PC-3 (cell line): Measurements from ENCODE around the gene SPEF1. TPM values are rescaled to one million over a fixed set of nuclear protein-coding genes. Genes with fewer than 3 reads are reported as not detected.

Experiments
- ATAC-seq: fragments of 200-7000 bp; cut with Tn5 transposase; 2 replicates; pipeline ENCODE4 v1.9.1; 2020; ENCODE audit warnings: mild to moderate bottlenecking, moderate library complexity
- BruUV-seq: library from RNA; stranded (reverse); fragments of 400-500 nt; replicated peaks from 2 replicates; lab custom pipeline; 2021; lab: Mats Ljungman, UMichigan
- CTCF ChIA-PET: fragments of 300-600 bp; sonication (Branson Sonifier 250); formaldehyde crosslinking; loops from one replicate; lab custom pipeline; 2022; ENCODE audit warnings: antibody characterized with exemption; lab: Charles Lee
- POLR2A ChIA-PET: fragments of 300-600 bp; sonication (Branson Sonifier 250); formaldehyde crosslinking; loops from one replicate; lab custom pipeline; 2022; ENCODE audit warnings: antibody characterized with exemption; ENCODE audit not compliant: unreplicated experiment; lab: Charles Lee
- DNase-seq: peaks from one replicate; pipeline ENCODE4 v3.0.0-alpha.2; 2015
- H2AFZ ChIP-seq: fragments of 300-600 bp; sonication (generic); 2 replicates; pipeline ENCODE4 v1.6.0; 2016; ENCODE audit warnings: antibody characterized with exemption, low read length
- H3F3A ChIP-seq: fragments of 300-600 bp; sonication (generic); one replicate; pipeline ENCODE4 v1.6.0; 2017; ENCODE audit warnings: antibody characterized with exemption, low read length, control low read depth, mild to moderate bottlenecking; ENCODE audit not compliant: unreplicated experiment
- H3K27ac ChIP-seq: fragments of 300-600 bp; sonication (generic); 2 replicates; pipeline ENCODE4 v1.5.1; 2016; ENCODE audit warnings: mild to moderate bottlenecking, low read length
- H3K27me3 ChIP-seq: fragments of 300-600 bp; sonication (generic); 2 replicates; pipeline ENCODE4 v1.6.1; 2016; ENCODE audit warnings: low read length, mixed read lengths
- H3K36me3 ChIP-seq: fragments of 300-600 bp; sonication (generic); 2 replicates; pipeline ENCODE4 v1.6.1; 2016; ENCODE audit warnings: low read depth, mixed run types, low read length, mixed read lengths
- H3K4me1 ChIP-seq: fragments of 300-600 bp; sonication (generic); 2 replicates; pipeline ENCODE4 v1.5.1; 2016; ENCODE audit warnings: low read length; ENCODE audit not compliant: insufficient read depth
- H3K4me2 ChIP-seq: fragments of 300-600 bp; sonication (generic); 2 replicates; pipeline ENCODE4 v1.6.0; 2016; ENCODE audit warnings: low read length
- H3K4me3 ChIP-seq: fragments of 300-600 bp; sonication (generic); 2 replicates; pipeline ENCODE4 v1.5.1; 2016; ENCODE audit warnings: mild to moderate bottlenecking, low read length, mixed read lengths
- H3K79me2 ChIP-seq: fragments of 300-600 bp; sonication (generic); 2 replicates; pipeline ENCODE4 v1.6.1; 2017; ENCODE audit warnings: low read length, mixed read lengths
- H3K9ac ChIP-seq: fragments of 300-600 bp; sonication (generic); 2 replicates; pipeline ENCODE4 v1.6.0; 2016; ENCODE audit warnings: mild to moderate bottlenecking, low read length
- H3K9me2 ChIP-seq: fragments of 300-600 bp; sonication (generic); replicated peaks from 2 replicates; pipeline ENCODE4 v1.6.1; 2016; ENCODE audit warnings: mixed run types, low read length, mixed read lengths
- H3K9me3 ChIP-seq: fragments of 300-600 bp; sonication (generic); 2 replicates; pipeline ENCODE4 v1.6.1; 2016; ENCODE audit warnings: low read length, mixed read lengths
- H4K20me1 ChIP-seq: fragments of 300-600 bp; sonication (generic); 2 replicates; pipeline ENCODE4 v1.6.1; 2016; ENCODE audit warnings: low read length, mixed read lengths
- CTCF ChIP-seq: fragments of 300-600 bp; sonication (generic); conservative IDR thresholded peaks from 2 replicates; pipeline ENCODE4 v1.5.1; 2017; ENCODE audit warnings: antibody characterized with exemption, low read depth, mild to moderate bottlenecking, low read length
- EZH2 ChIP-seq: fragments of 300-600 bp; sonication (generic); IDR thresholded peaks from one replicate; pipeline ENCODE4 v1.6.1; 2017; ENCODE audit warnings: antibody characterized with exemption, mild to moderate bottlenecking, low read length; ENCODE audit not compliant: unreplicated experiment
- EZH2phosphoT487 ChIP-seq: fragments of 300-600 bp; sonication (generic); IDR thresholded peaks from 2 replicates; pipeline ENCODE4 v1.6.1; 2018; ENCODE audit warnings: mild to moderate bottlenecking, antibody characterized with exemption, low read length, borderline replicate concordance
- intact Hi-C: fragments of 100-400 bp; cut with micrococcal nuclease; formaldehyde crosslinking; loops from 2 replicates; pipeline ENCODE4 v1.9.0; 2023
- total RNA-seq: library from RNA; depleted of rRNA; stranded (reverse); fragments of >200 nt; gene quantifications from 2 replicates; pipeline ENCODE4 v1.2.3, GENCODE V29; 2014

SPEF1 gene
- total RNA-seq, 1 experiment from 2014 or later, result 2.0 TPM

GRCh38 chr20:3811467-3812258 is 30.4 kb upstream of the SPEF1 start:
- DNase-seq (peak; percentile 99), ATAC-seq (peak; percentile 50)
- Histone ChIP-seq H3K4me3 (peak overlapping the region; percentile 67), H3K4me2 (peak overlapping the region; percentile 87), H3K9me3 (no peaks in the 10 kb centered on the region), H3K9me2 (no peaks in the 10 kb centered on the region), H3K36me3 (no peaks in the 10 kb centered on the region), H2AFZ (no peak overlapping the region), H4K20me1 (no peaks in the 10 kb centered on the region), H3K27me3 (no peaks in the 10 kb centered on the region), H3K9ac (peak overlapping the region; percentile 97), H3F3A (peaks cover 14% of the 10 kb centered on the region), H3K4me1 (peaks cover 56% of the 10 kb centered on the region), H3K79me2 (peaks cover 23% of the 10 kb centered on the region), H3K27ac (peak overlapping the region; percentile 98)
- no TSS peak for BruUV-seq
- intact Hi-C loops, result loop anchor here (1.0 kb wide), 1 partner anchor 9 kb away; the partner anchor contains the start of gene AP5S1
- POLR2A ChIA-PET, result interaction anchor here (1.1 kb wide), 1 partner anchor 9 kb away, joined by 11 read pairs; the partner anchor contains the start of gene AP5S1
- no peak for TF ChIP-seq EZH2
- TF ChIP-seq EZH2phosphoT487, result peak; percentile 36; the same call in 1 of the 2 replicates
- TF ChIP-seq CTCF, result no peak
- CTCF ChIA-PET, result interaction anchor here (0.9 kb wide), 2 partner anchors 24 to 27 kb away, joined by 3 read pairs; no protein-coding TSS in a partner anchor

GRCh38 chr20:3808544-3808943 is 27.3 kb upstream of the SPEF1 start:
- TF ChIP-seq CTCF (no peak), EZH2 (no peak), EZH2phosphoT487 (no peak)
- Histone ChIP-seq H3K79me2 (peaks cover 23% of the 10 kb centered on the region), H4K20me1 (no peaks in the 10 kb centered on the region), H3K27ac (peak overlapping the region; percentile 97), H2AFZ (no peak overlapping the region), H3K27me3 (no peaks in the 10 kb centered on the region), H3K4me3 (peak overlapping the region; percentile 18; the same call in 1 of the 2 replicates), H3K36me3 (peaks cover 27% of the 10 kb centered on the region), H3K9me2 (no peaks in the 10 kb centered on the region), H3K4me2 (peak overlapping the region; percentile 76), H3K9ac (peak overlapping the region; percentile 89), H3K9me3 (no peaks in the 10 kb centered on the region), H3K4me1 (peaks cover 75% of the 10 kb centered on the region), H3F3A (peaks cover 14% of the 10 kb centered on the region)
- POLR2A ChIA-PET, result no interaction called here
- CTCF ChIA-PET, result interaction anchor here (0.6 to 0.9 kb wide), 2 partner anchors 27 to 81 kb away, joined by 3 read pairs; partner anchors contain the start of gene SPEF1
- ATAC-seq (no peak), DNase-seq (no peak)
- BruUV-seq, result TSS peak; percentile 85
- intact Hi-C loops, result loop anchor here (1.0 kb wide), 1 partner anchor 12 kb away; the partner anchor contains the start of gene CDC25B
